HG02798 (cell line): ENCODE data around the gene IPO11.
A peak's percentile ranks its signal among the peaks of the same experiment; 100 is the strongest.

Experiments
- ATAC-seq: cut with Tn5 transposase; IDR thresholded peaks from one replicate; pipeline ENCODE4 v1.9.1; 2021; ENCODE audit warnings: mild to moderate bottlenecking; ENCODE audit not compliant: unreplicated experiment, poor library complexity

IPO11 gene

GRCh38 chr5:62432621-62433064, 20.1 kb downstream of the IPO11 start:
- no peak for ATAC-seq

- no peak for ATAC-seq
Measured at GRCh38 chr5:62448528-62448927, 36.0 kb downstream of the IPO11 start.

- no peak for ATAC-seq
Measured at GRCh38 chr5:62450259-62450658, 37.7 kb downstream of the IPO11 start.

GRCh38 chr5:62457071-62457470, 44.5 kb downstream of the IPO11 start:
- ATAC-seq, result no peak

- peak; percentile 83 for ATAC-seq
Measured at GRCh38 chr5:62460578-62460983, 48.0 kb downstream of the IPO11 start.

- ATAC-seq, result no peak
Measured at GRCh38 chr5:62461561-62461960, 49.0 kb downstream of the IPO11 start.

GRCh38 chr5:62465985-62466925, 53.7 kb downstream of the IPO11 start:
- no peak for ATAC-seq

- no peak for ATAC-seq
Measured at GRCh38 chr5:62473209-62473608, 60.6 kb downstream of the IPO11 start.

- ATAC-seq, result no peak
Measured at GRCh38 chr5:62475072-62475471, 62.5 kb downstream of the IPO11 start.

- no peak for ATAC-seq
Measured at GRCh38 chr5:62477801-62478200, 65.2 kb downstream of the IPO11 start.

- ATAC-seq, result no peak
Measured at GRCh38 chr5:62483556-62483955, 71.0 kb downstream of the IPO11 start.

- no peak for ATAC-seq
Measured at GRCh38 chr5:62486672-62487071, 74.1 kb downstream of the IPO11 start.

GRCh38 chr5:62488531-62488930, 76.0 kb downstream of the IPO11 start:
- ATAC-seq, result no peak

GRCh38 chr5:62489471-62489870, 76.9 kb downstream of the IPO11 start:
- no peak for ATAC-seq

- no peak for ATAC-seq
Measured at GRCh38 chr5:62494772-62495171, 82.2 kb downstream of the IPO11 start.

GRCh38 chr5:62496876-62497275, 84.3 kb downstream of the IPO11 start:
- no peak for ATAC-seq

GRCh38 chr5:62498961-62499360, 86.4 kb downstream of the IPO11 start:
- no peak for ATAC-seq

- no peak for ATAC-seq
Measured at GRCh38 chr5:62499756-62500155, 87.2 kb downstream of the IPO11 start.

- no peak for ATAC-seq
Measured at GRCh38 chr5:62502456-62503101, 90.0 kb downstream of the IPO11 start.

- ATAC-seq, result no peak
Measured at GRCh38 chr5:62504129-62504528, 91.6 kb downstream of the IPO11 start.

- ATAC-seq, result no peak
Measured at GRCh38 chr5:62506659-62507460, 94.3 kb downstream of the IPO11 start.
